ENCODE measurements around the gene SOHLH1.

DNA sequence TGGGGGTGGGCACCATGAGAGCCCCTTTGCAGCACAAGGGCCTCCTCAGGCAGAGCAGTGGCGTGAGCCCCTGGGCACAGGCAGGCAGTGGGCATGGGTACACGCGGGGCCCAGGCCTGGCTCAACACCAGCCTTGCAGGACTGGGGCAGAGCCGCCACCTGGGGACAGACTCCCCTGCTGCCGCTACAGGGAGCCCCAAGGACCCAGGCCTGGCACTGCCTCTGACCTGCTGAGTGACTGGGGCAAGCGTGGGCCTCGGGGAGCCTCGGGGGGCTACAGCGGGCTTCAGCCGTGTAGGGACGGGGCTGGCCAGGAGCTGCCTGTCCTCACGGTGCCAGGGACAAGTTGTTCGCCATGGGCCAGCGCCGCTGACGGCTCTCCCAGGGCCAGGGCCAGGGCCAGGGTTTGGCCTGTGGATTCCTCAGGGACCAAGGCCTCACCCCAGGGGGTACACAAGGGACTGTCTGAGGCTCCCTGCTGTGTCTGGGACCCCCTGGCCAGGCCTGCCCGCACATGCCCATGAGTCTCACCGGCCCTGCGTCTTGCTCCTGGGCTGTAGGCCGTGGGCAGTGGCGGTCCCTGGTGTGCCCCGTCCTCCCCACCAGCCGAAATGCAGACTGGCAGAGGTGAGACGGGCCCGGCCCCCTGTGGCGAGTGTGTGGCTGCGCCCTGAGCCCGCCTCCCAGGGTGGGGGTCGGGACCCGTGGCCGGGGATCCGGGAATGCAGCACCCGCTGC, 45.2 kb upstream of the SOHLH1 start:
- TF ChIP-seq, protein P1, sequence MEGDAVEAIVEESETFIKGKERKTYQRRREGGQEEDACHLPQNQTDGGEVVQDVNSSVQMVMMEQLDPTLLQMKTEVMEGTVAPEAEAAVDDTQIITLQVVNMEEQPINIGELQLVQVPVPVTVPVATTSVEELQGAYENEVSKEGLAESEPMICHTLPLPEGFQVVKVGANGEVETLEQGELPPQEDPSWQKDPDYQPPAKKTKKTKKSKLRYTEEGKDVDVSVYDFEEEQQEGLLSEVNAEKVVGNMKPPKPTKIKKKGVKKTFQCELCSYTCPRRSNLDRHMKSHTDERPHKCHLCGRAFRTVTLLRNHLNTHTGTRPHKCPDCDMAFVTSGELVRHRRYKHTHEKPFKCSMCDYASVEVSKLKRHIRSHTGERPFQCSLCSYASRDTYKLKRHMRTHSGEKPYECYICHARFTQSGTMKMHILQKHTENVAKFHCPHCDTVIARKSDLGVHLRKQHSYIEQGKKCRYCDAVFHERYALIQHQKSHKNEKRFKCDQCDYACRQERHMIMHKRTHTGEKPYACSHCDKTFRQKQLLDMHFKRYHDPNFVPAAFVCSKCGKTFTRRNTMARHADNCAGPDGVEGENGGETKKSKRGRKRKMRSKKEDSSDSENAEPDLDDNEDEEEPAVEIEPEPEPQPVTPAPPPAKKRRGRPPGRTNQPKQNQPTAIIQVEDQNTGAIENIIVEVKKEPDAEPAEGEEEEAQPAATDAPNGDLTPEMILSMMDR (IDR thresholded peaks at IDR 0.05): no peak
- TF ChIP-seq EZH2phosphoT487 (IDR thresholded peaks at IDR 0.05) (no peak), EZH2 (IDR thresholded peaks at IDR 0.05) (no peak)
